ENCODE data around the gene TCTN3.

TCTN3 gene

DNA sequence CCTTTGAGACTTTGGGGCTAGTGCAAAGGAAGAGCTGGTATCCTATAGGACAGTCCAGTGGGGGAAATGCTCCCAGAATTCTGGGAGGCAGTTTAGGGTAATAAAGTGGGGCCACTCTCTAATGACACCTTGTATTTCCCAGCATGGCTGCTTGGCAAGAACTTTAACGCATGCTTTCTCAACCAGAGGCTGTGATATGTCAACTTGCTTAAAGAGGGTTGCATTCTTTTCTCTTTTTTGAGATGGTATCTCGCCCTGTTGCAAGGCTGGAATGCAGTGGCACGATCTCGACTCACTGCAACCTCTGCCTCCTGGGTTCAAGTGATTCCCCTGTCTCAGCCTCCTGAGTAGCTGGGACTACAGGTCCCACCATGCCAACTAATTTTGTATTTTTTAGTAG, 75.6 kb downstream of the TCTN3 start:
- no peak overlapping the region for H3K4me3 ChIP-seq (ENCODE audit: low read depth, low read length)
- no peak for DNase-seq (ENCODE audit: low read depth)
- TF ChIP-seq, protein P1, sequence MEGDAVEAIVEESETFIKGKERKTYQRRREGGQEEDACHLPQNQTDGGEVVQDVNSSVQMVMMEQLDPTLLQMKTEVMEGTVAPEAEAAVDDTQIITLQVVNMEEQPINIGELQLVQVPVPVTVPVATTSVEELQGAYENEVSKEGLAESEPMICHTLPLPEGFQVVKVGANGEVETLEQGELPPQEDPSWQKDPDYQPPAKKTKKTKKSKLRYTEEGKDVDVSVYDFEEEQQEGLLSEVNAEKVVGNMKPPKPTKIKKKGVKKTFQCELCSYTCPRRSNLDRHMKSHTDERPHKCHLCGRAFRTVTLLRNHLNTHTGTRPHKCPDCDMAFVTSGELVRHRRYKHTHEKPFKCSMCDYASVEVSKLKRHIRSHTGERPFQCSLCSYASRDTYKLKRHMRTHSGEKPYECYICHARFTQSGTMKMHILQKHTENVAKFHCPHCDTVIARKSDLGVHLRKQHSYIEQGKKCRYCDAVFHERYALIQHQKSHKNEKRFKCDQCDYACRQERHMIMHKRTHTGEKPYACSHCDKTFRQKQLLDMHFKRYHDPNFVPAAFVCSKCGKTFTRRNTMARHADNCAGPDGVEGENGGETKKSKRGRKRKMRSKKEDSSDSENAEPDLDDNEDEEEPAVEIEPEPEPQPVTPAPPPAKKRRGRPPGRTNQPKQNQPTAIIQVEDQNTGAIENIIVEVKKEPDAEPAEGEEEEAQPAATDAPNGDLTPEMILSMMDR (IDR thresholded peaks at IDR 0.05; ENCODE audit: low read depth, low read length, missing control alignments): no peak
- in situ Hi-C loops (cut with HindIII; ENCODE audit: low sequenced_read_pairs): no loop called here

DNA sequence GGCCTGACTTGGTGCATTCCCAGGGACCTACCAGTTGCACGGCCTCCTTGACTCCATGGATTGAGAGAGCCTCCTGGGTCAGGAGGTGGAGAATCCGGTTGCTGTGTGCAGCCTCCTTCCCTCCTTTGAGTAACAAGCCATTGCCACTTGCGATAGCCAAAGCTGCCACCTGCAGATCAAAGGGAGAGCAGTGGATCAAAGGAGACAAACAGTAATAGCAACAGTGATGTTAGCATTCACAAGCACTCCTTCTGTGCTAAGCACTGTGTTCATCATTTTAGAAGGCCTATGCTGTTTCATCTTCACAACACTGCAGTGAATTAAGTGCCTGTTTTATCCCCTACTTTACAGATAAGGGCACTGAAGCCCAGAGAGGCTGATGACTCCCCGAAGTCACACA, 77.3 kb downstream of the TCTN3 start:
- in situ Hi-C loops (cut with HindIII; ENCODE audit: low sequenced_read_pairs): no loop called here
- TF ChIP-seq, protein P1 (IDR thresholded peaks at IDR 0.05; ENCODE audit: low read depth, low read length, missing control alignments): no peak
- no peak overlapping the region for H3K4me3 ChIP-seq (ENCODE audit: low read depth, low read length)
- no peak for DNase-seq (ENCODE audit: low read depth)

Measured in astrocyte of the cerebellum (primary cell).